GM23338 (cell line): ENCODE measurements around the gene PHACTR1. TPM values are rescaled to one million over a fixed set of nuclear protein-coding genes. Genes with fewer than 3 reads are reported as not detected.

Experiments used
- ATAC-seq: fragments of 200-7000 bp; cut with Tn5 transposase; 3 replicates; pipeline ENCODE4 v1.9.1; 2020
- DNase-seq: peaks from one replicate; pipeline ENCODE4 v3.0.0-alpha.2; 2015; ENCODE audit warnings: low spot score
- H2AFZ ChIP-seq: fragments of 200-600 bp; sonication (generic); 2 replicates; pipeline ENCODE4 v1.8.0; 2016; ENCODE audit warnings: antibody characterized with exemption, mild to moderate bottlenecking, moderate library complexity
- H3F3A ChIP-seq: fragments of 200-600 bp; sonication (generic); replicated peaks from 2 replicates; pipeline ENCODE4 v1.8.0; 2017; ENCODE audit warnings: antibody characterized with exemption, mixed run types, low read depth
- H3K27ac ChIP-seq: fragments of 200-600 bp; sonication (generic); 2 replicates; pipeline ENCODE4 v1.6.1; 2016; ENCODE audit warnings: low read depth
- H3K27me3 ChIP-seq: fragments of 200-600 bp; sonication (generic); 2 replicates; pipeline ENCODE4 v1.8.0; 2016; ENCODE audit warnings: mild to moderate bottlenecking, mixed run types, moderate library complexity; ENCODE audit not compliant: insufficient read depth
- H3K36me3 ChIP-seq: fragments of 200-600 bp; sonication (generic); 2 replicates; pipeline ENCODE4 v1.8.0; 2016; ENCODE audit warnings: mild to moderate bottlenecking; ENCODE audit not compliant: insufficient read depth
- H3K4me1 ChIP-seq: fragments of 200-600 bp; sonication (generic); 2 replicates; pipeline ENCODE4 v1.8.0; 2016; ENCODE audit warnings: mild to moderate bottlenecking, moderate library complexity; ENCODE audit not compliant: insufficient read depth
- H3K4me2 ChIP-seq: fragments of 200-600 bp; sonication (generic); 2 replicates; pipeline ENCODE4 v1.7.1; 2017; ENCODE audit warnings: mixed run types
- H3K4me3 ChIP-seq: fragments of 200-600 bp; sonication (generic); 2 replicates; pipeline ENCODE4 v1.6.1; 2016; ENCODE audit warnings: mixed run types
- H3K79me2 ChIP-seq: fragments of 200-600 bp; sonication (generic); replicated peaks from 2 replicates; pipeline ENCODE4 v1.8.0; 2017; ENCODE audit warnings: mild to moderate bottlenecking; ENCODE audit not compliant: insufficient read depth
- H3K9me2 ChIP-seq: fragments of 200-600 bp; sonication (generic); 2 replicates; pipeline ENCODE4 v1.8.0; 2017; ENCODE audit not compliant: insufficient read depth
- H4K20me1 ChIP-seq: fragments of 200-600 bp; sonication (generic); replicated peaks from 2 replicates; pipeline ENCODE4 v1.8.0; 2017; ENCODE audit warnings: mild to moderate bottlenecking; ENCODE audit not compliant: insufficient read depth
- H3K27ac Mint-ChIP-seq: 2 replicates; pipeline ENCODE4 v1.8.0; 2020; ENCODE audit warnings: inconsistent platforms, mild to moderate bottlenecking, moderate library complexity, mixed read lengths
- H3K27me3 Mint-ChIP-seq: 3 replicates; pipeline ENCODE4 v1.8.0; 2022; ENCODE audit warnings: low read depth, mild to moderate bottlenecking, moderate library complexity, mixed read lengths, inconsistent platforms; ENCODE audit not compliant: insufficient read depth, poor library complexity
- H3K36me3 Mint-ChIP-seq: 3 replicates; pipeline ENCODE4 v1.8.0; 2021; ENCODE audit warnings: low read depth, mild to moderate bottlenecking, inconsistent platforms, moderate library complexity, mixed read lengths
- H3K4me1 Mint-ChIP-seq: 3 replicates; pipeline ENCODE4 v1.8.0; 2020; ENCODE audit warnings: mild to moderate bottlenecking, inconsistent platforms, mixed read lengths
- H3K4me3 Mint-ChIP-seq: 3 replicates; pipeline ENCODE4 v1.8.0; 2021; ENCODE audit warnings: moderate library complexity, mild to moderate bottlenecking, inconsistent platforms, mixed read lengths
- H3K9me3 Mint-ChIP-seq: 3 replicates; pipeline ENCODE4 v1.8.0; 2020; ENCODE audit warnings: moderate library complexity, mild to moderate bottlenecking, inconsistent platforms, mixed read lengths
- CREB1 ChIP-seq: fragments of 250-450 bp; sonication (Bioruptor Pico); IDR thresholded peaks from 2 replicates; pipeline ENCODE4 v1.5.0; 2020; ENCODE audit warnings: low read depth, mild to moderate bottlenecking, moderate library complexity
- CTCF ChIP-seq, 2 experiments: fragments of 200-600 bp in 1 of 2; sonication (generic) in 1 of 2; conservative IDR thresholded peaks; 2 replicates each; pipeline versions ENCODE4 v1.5.1 to v1.6.1; 2016 to 2017; ENCODE audit warnings: antibody characterized with exemption in 2 of 2, low read depth in 2 of 2, mild to moderate bottlenecking in 2 of 2, moderate library complexity in 1 of 2
- EZH2 ChIP-seq: fragments of 200-600 bp; sonication (generic); IDR thresholded peaks from one replicate; pipeline ENCODE4 v1.8.0; 2017; ENCODE audit warnings: antibody characterized with exemption, mild to moderate bottlenecking, low read depth; ENCODE audit not compliant: unreplicated experiment
- EZH2phosphoT487 ChIP-seq: fragments of 200-600 bp; sonication (generic); IDR thresholded peaks from one replicate; pipeline ENCODE4 v1.8.1; 2018; ENCODE audit warnings: antibody characterized with exemption; ENCODE audit not compliant: unreplicated experiment
- JUNB ChIP-seq: IDR thresholded peaks from one replicate; pipeline ENCODE4 v1.6.1; 2016; ENCODE audit warnings: antibody characterized with exemption; ENCODE audit not compliant: unreplicated experiment
- NANOG ChIP-seq: IDR thresholded peaks from 2 replicates; pipeline ENCODE4 v1.6.1; 2016; ENCODE audit warnings: antibody characterized with exemption, borderline replicate concordance
- POLR2AphosphoS5 ChIP-seq: IDR thresholded peaks from 2 replicates; pipeline ENCODE4 v1.6.1; 2016; ENCODE audit warnings: antibody characterized with exemption, low read depth
- REST ChIP-seq: IDR thresholded peaks from one replicate; pipeline ENCODE4 v1.6.1; 2018; ENCODE audit warnings: antibody characterized with exemption; ENCODE audit not compliant: unreplicated experiment
- STAT1 ChIP-seq: IDR thresholded peaks from one replicate; pipeline ENCODE4 v1.6.1; 2016; ENCODE audit warnings: antibody characterized with exemption; ENCODE audit not compliant: unreplicated experiment
- ZNF114 ChIP-seq: fragments of 250-450 bp; sonication (Bioruptor Pico); IDR thresholded peaks from 2 replicates; pipeline ENCODE4 v1.5.0; 2020; ENCODE audit warnings: mild to moderate bottlenecking, moderate library complexity
- ZNF331 ChIP-seq: fragments of 250-450 bp; sonication (Bioruptor Pico); IDR thresholded peaks from 2 replicates; pipeline ENCODE4 v1.5.0; 2020; ENCODE audit warnings: low read depth, mild to moderate bottlenecking, moderate library complexity
- polyA plus RNA-seq: library from polyadenylated mRNA; unstranded; fragments of >200 nt; fragmentation: Nextera tagmentation; extraction: Ambion mirVana; gene quantifications from 2 replicates; pipeline ENCODE4 v1.2.1, GENCODE V29; 2016
- total RNA-seq: library from RNA; depleted of rRNA; stranded (reverse); fragments of >200 nt; shearing (Covaris generic); gene quantifications from 2 replicates; pipeline ENCODE4 v1.2.3, GENCODE V29; 2014

The PHACTR1 gene
- total and polyA plus RNA-seq, 2 experiments from 2014 or later: 5.9 to 19.3 TPM

GRCh38 chr6:13187692-13188091 is 471.1 kb downstream of the PHACTR1 start:
- peaks cover 4% of the 10 kb centered on the region for H3K27me3 Mint-ChIP-seq
- H3F3A ChIP-seq: no peaks in the 10 kb centered on the region
- no peak overlapping the region for H3K4me3 ChIP-seq
- no peaks in the 10 kb centered on the region for H3K9me2 ChIP-seq
- no peak overlapping the region for H3K27ac Mint-ChIP-seq
- ATAC-seq (no peak), DNase-seq (no peak)
- H4K20me1 ChIP-seq: 0 out of 2 replicates have a peak, but pooled peaks cover 3% of the 10 kb centered on the region
- H3K4me2 ChIP-seq: no peak overlapping the region
- H3K36me3 Mint-ChIP-seq: no peaks in the 10 kb centered on the region
- TF ChIP-seq ZNF331 (CRISPR knock-in tag) (no peak), JUNB (no peak), CTCF (conservative IDR thresholded peaks at IDR 0.05; ENCODE audit: low read depth in 2 of 2) (no peak)
- no peaks in the 10 kb centered on the region for H3K27me3 ChIP-seq
- peaks cover 18% of the 10 kb centered on the region; the same call in 1 of the 2 replicates for H3K4me1 ChIP-seq
- peaks cover 29% of the 10 kb centered on the region for H3K4me1 Mint-ChIP-seq
- H3K27ac ChIP-seq: no peak overlapping the region
- no peaks in the 10 kb centered on the region for H3K9me3 Mint-ChIP-seq
- H3K36me3 ChIP-seq: no peaks in the 10 kb centered on the region
- no peaks in the 10 kb centered on the region for H3K79me2 ChIP-seq
- no peak overlapping the region for H2AFZ ChIP-seq
- H3K4me3 Mint-ChIP-seq: no peak overlapping the region

GRCh38 chr6:13188306-13188705 is 471.7 kb downstream of the PHACTR1 start:
- DNase-seq: no peak
- Mint-ChIP-seq H3K9me3 (no peaks in the 10 kb centered on the region), H3K4me1 (peaks cover 31% of the 10 kb centered on the region), H3K27me3 (peaks cover 4% of the 10 kb centered on the region), H3K27ac (no peak overlapping the region), H3K36me3 (no peaks in the 10 kb centered on the region), H3K4me3 (no peak overlapping the region)
- Histone ChIP-seq H3K79me2 (no peaks in the 10 kb centered on the region), H3F3A (no peaks in the 10 kb centered on the region), H3K27me3 (no peaks in the 10 kb centered on the region), H2AFZ (no peak overlapping the region), H3K4me1 (peaks cover 18% of the 10 kb centered on the region; the same call in 1 of the 2 replicates), H3K9me2 (no peaks in the 10 kb centered on the region), H3K36me3 (no peaks in the 10 kb centered on the region), H3K27ac (no peak overlapping the region), H3K4me2 (no peak overlapping the region), H3K4me3 (no peak overlapping the region), H4K20me1 (0 out of 2 replicates have a peak, but pooled peaks cover 3% of the 10 kb centered on the region)
- ATAC-seq: no peak
- TF ChIP-seq NANOG (no peak), STAT1 (no peak), REST (no peak), EZH2phosphoT487 (no peak), POLR2AphosphoS5 (no peak), EZH2 (no peak), ZNF114 (CRISPR knock-in tag) (no peak), CTCF (conservative IDR thresholded peaks at IDR 0.05; ENCODE audit: low read depth in 2 of 2) (no peak), CREB1 (no peak)
